Fibroblast of lung (primary cell): Measurements from ENCODE around the gene TMEM214.

Experiments used
- EZH2 ChIP-seq: IDR thresholded peaks from 2 replicates; pipeline ENCODE4 v1.5.1; 2012; ENCODE audit warnings: low read length, control low read depth, mild to moderate bottlenecking; ENCODE audit errors: missing control alignments
- TF ChIP-seq, protein P1 (sequence below), 2 donors: IDR thresholded peaks in 1 of 2; conservative IDR thresholded peaks in 1 of 2; 1 replicate in 1 of 2; 2 replicates in 1 of 2; pipeline ENCODE4 v1.5.1; 2011 to 2012; ENCODE audit warnings: low read length in 2 of 2, control low read depth in 1 of 2, inconsistent platforms in 1 of 2, low read depth in 1 of 2, mild to moderate bottlenecking in 1 of 2

DNA sequence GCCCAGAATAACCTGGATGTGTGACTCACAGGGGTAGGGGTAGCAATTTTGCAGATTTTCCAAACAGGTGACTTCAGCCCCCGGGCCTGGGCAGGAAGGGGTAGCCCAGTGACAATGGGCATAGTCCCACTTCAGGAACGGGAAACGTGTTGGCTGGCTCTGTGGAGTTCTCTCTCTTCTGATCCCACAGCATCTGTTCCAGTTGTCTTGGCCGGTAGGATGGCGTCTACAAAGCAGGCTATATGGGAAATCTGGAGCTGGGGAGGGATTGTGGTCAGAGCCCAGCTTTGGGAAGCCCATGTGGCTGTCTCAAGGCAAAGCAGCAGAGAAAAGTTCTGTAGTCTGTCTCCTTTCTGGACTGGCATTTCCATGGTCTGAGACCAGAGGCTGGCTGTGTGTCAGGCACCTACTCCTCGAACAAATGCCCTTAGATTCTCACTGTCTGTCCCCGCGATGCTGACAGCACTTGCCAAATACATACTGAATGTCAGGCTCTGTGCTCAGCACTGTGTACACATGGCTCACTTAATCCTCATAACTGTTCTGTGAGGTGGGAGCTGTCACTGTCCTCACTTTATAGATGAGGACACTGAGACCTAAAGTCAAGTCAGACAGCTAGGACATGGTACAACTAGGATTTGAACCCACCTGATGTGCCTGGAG is 17.9 kb upstream of the TMEM214 start:
- TF ChIP-seq EZH2: no peak
- TF ChIP-seq, protein P1, sequence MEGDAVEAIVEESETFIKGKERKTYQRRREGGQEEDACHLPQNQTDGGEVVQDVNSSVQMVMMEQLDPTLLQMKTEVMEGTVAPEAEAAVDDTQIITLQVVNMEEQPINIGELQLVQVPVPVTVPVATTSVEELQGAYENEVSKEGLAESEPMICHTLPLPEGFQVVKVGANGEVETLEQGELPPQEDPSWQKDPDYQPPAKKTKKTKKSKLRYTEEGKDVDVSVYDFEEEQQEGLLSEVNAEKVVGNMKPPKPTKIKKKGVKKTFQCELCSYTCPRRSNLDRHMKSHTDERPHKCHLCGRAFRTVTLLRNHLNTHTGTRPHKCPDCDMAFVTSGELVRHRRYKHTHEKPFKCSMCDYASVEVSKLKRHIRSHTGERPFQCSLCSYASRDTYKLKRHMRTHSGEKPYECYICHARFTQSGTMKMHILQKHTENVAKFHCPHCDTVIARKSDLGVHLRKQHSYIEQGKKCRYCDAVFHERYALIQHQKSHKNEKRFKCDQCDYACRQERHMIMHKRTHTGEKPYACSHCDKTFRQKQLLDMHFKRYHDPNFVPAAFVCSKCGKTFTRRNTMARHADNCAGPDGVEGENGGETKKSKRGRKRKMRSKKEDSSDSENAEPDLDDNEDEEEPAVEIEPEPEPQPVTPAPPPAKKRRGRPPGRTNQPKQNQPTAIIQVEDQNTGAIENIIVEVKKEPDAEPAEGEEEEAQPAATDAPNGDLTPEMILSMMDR (conservative IDR thresholded peaks at IDR 0.05 in 1 of 2, IDR thresholded peaks at IDR 0.05 in 1 of 2; ENCODE audit: low read depth in 1 of 2, low read length in 2 of 2): no peak
